Esophagus muscularis mucosa (tissue), 4 donors: ENCODE measurements around the gene DISP2.

Source experiments
- EP300 ChIP-seq: sonication (generic); formaldehyde crosslinking; IDR thresholded peaks from one replicate; pipeline ENCODE4 v1.6.1; 2017; ENCODE audit warnings: antibody characterized with exemption
- POLR2A ChIP-seq: fragments of 450-650 bp; IDR thresholded peaks from one replicate; pipeline ENCODE4 v1.6.1; 2017; ENCODE audit warnings: antibody characterized with exemption, moderate library complexity, mild to moderate bottlenecking, low read depth
- POLR2AphosphoS5 ChIP-seq, 2 donors: sonication (generic); formaldehyde crosslinking; IDR thresholded peaks; one replicate each; pipeline ENCODE4 v1.6.1; 2017; ENCODE audit warnings: antibody characterized with exemption in 2 of 2
- TF ChIP-seq, protein P1 (sequence below), 3 experiments: fragments of 200-600 bp in 2 of 3; fragments of 450-650 bp in 1 of 3; sonication (generic) in 2 of 3; IDR thresholded peaks; one replicate each; pipeline ENCODE4 v1.5.1; 2017 to 2019; ENCODE audit warnings: antibody characterized with exemption in 3 of 3, mild to moderate bottlenecking in 2 of 3, moderate library complexity in 1 of 3

- TF ChIP-seq, protein P1, sequence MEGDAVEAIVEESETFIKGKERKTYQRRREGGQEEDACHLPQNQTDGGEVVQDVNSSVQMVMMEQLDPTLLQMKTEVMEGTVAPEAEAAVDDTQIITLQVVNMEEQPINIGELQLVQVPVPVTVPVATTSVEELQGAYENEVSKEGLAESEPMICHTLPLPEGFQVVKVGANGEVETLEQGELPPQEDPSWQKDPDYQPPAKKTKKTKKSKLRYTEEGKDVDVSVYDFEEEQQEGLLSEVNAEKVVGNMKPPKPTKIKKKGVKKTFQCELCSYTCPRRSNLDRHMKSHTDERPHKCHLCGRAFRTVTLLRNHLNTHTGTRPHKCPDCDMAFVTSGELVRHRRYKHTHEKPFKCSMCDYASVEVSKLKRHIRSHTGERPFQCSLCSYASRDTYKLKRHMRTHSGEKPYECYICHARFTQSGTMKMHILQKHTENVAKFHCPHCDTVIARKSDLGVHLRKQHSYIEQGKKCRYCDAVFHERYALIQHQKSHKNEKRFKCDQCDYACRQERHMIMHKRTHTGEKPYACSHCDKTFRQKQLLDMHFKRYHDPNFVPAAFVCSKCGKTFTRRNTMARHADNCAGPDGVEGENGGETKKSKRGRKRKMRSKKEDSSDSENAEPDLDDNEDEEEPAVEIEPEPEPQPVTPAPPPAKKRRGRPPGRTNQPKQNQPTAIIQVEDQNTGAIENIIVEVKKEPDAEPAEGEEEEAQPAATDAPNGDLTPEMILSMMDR (IDR thresholded peaks at IDR 0.05), result no peak
- TF ChIP-seq POLR2AphosphoS5 (IDR thresholded peaks at IDR 0.05) (no peak), POLR2A (no peak), EP300 (no peak)
Measured at GRCh38 chr15:40328176-40328575, 29.8 kb upstream of the DISP2 start.
